ENCODE results near the gene FIBP.

GRCh38 chr11:65900125-65900898, 12.0 kb upstream of the FIBP start, which contains the start of gene FOSL1:
- TF ChIP-seq CTCF (IDR thresholded peaks at IDR 0.05) (no peak), ZFX (IDR thresholded peaks at IDR 0.05; ENCODE audit: borderline replicate concordance) (no peak)
